ENCODE measurements around the gene SLC25A51.

SLC25A51 gene

GRCh38 chr9:37939575-37940095 is 35.7 kb upstream of the SLC25A51 start:
- Mint-ChIP-seq H3K27ac (peak overlapping the region; percentile 47 to 96 (median 92)), H3K4me1 (peaks cover 76% of the 10 kb centered on the region), H3K4me3 (no peak overlapping the region), H3K27me3 (ENCODE audit: low read depth) (peaks cover 5% of the 10 kb centered on the region), H3K9me3 (no peaks in the 10 kb centered on the region), H3K36me3 (ENCODE audit: low read depth) (no peaks in the 10 kb centered on the region)
- no peak for TF ChIP-seq CTCF (IDR thresholded peaks at IDR 0.05; ENCODE audit: unreplicated experiment in 3 of 3)

- Mint-ChIP-seq H3K9me3 (no peaks in the 10 kb centered on the region), H3K4me3 (peak overlapping the region in 2 of 3 experiments; percentile 29 to 45), H3K4me1 (peaks cover 67% of the 10 kb centered on the region)
Measured at GRCh38 chr9:37938121-37938891, 34.4 kb upstream of the SLC25A51 start.

GRCh38 chr9:37937366-37937765 is 33.4 kb upstream of the SLC25A51 start:
- H3K9me3 Mint-ChIP-seq = peaks cover under 1% of the 10 kb centered on the region
- H3K36me3 Mint-ChIP-seq (ENCODE audit: low read depth) = peaks cover under 1% of the 10 kb centered on the region
- TF ChIP-seq CTCF (IDR thresholded peaks at IDR 0.05; ENCODE audit: unreplicated experiment in 3 of 3) = no peak
- H3K4me3 Mint-ChIP-seq = no peak overlapping the region
- peaks cover 6% of the 10 kb centered on the region for H3K27me3 Mint-ChIP-seq (ENCODE audit: low read depth)
- H3K27ac Mint-ChIP-seq = peak overlapping the region in 2 of 3 experiments; percentile 92 to 96
- peaks cover 62% of the 10 kb centered on the region for H3K4me1 Mint-ChIP-seq

More at GRCh38 chr9:37938121-37938891, 34.4 kb upstream of the SLC25A51 start:
- no peak for TF ChIP-seq CTCF (IDR thresholded peaks at IDR 0.05; ENCODE audit: unreplicated experiment in 3 of 3)
- H3K36me3 Mint-ChIP-seq (ENCODE audit: low read depth) = no peaks in the 10 kb centered on the region
- H3K27me3 Mint-ChIP-seq (ENCODE audit: low read depth) = peaks cover 6% of the 10 kb centered on the region
- peak overlapping the region; percentile 87 to 96 (median 92) for H3K27ac Mint-ChIP-seq

- H3K27me3 Mint-ChIP-seq (ENCODE audit: low read depth) = peaks cover 6% of the 10 kb centered on the region
- H3K4me1 Mint-ChIP-seq = peaks cover 58% of the 10 kb centered on the region
- peaks cover 4% of the 10 kb centered on the region for H3K36me3 Mint-ChIP-seq (ENCODE audit: low read depth)
- H3K4me3 Mint-ChIP-seq = no peak overlapping the region
- peaks cover 2% of the 10 kb centered on the region for H3K9me3 Mint-ChIP-seq
- peak overlapping the region in 2 of 3 experiments; percentile 47 to 96 for H3K27ac Mint-ChIP-seq
- TF ChIP-seq CTCF (IDR thresholded peaks at IDR 0.05; ENCODE audit: unreplicated experiment in 3 of 3) = no peak
Measured at GRCh38 chr9:37936965-37937364, 33.0 kb upstream of the SLC25A51 start.

GRCh38 chr9:37936376-37936775 is 32.4 kb upstream of the SLC25A51 start:
- peak overlapping the region in 1 of 3 experiments; percentile 96 for H3K27ac Mint-ChIP-seq
- H3K4me3 Mint-ChIP-seq = no peak overlapping the region
- no peak for TF ChIP-seq CTCF (IDR thresholded peaks at IDR 0.05; ENCODE audit: unreplicated experiment in 3 of 3)
- peaks cover 4% of the 10 kb centered on the region for H3K36me3 Mint-ChIP-seq (ENCODE audit: low read depth)
- peaks cover 53% of the 10 kb centered on the region for H3K4me1 Mint-ChIP-seq
- peaks cover 2% of the 10 kb centered on the region for H3K9me3 Mint-ChIP-seq
- peaks cover 6% of the 10 kb centered on the region for H3K27me3 Mint-ChIP-seq (ENCODE audit: low read depth)
